ENCODE data around the gene ST6GALNAC5. TPM values are rescaled to one million over a fixed set of nuclear protein-coding genes. Genes with fewer than 3 reads are reported as not detected.

ST6GALNAC5 gene
- total RNA-seq, 4 donors from 2014 or later = 0.16 TPM; not detected in 3

- H3K27me3 ChIP-seq = no peaks in the 10 kb centered on the region
- TF ChIP-seq CTCF (IDR thresholded peaks at IDR 0.05 in 4 of 5, conservative IDR thresholded peaks at IDR 0.05 in 1 of 5) (no peak), POLR2A (IDR thresholded peaks at IDR 0.05) (no peak)
- H3K36me3 ChIP-seq = no peaks in the 10 kb centered on the region
- ATAC-seq = no peak
- no peak overlapping the region for H3K27ac ChIP-seq
- intact Hi-C loops (cut with DNase I; ENCODE audit: low total_unique reads) = no loop called here
- no peaks in the 10 kb centered on the region for H3K9me3 ChIP-seq
- in situ Hi-C loops (cut with MboI; ENCODE audit: low sequenced_read_pairs in 4 of 4) = no loop called here
- no peak overlapping the region for H3K4me3 ChIP-seq
- no peaks in the 10 kb centered on the region for H3K4me1 ChIP-seq
- no peak for DNase-seq
Observed at GRCh38 chr1:76833856-76834255, 33.4 kb upstream of the ST6GALNAC5 start.

- no peak for DNase-seq
- Histone ChIP-seq H3K36me3 (no peaks in the 10 kb centered on the region), H3K4me3 (no peak overlapping the region), H3K27me3 (no peaks in the 10 kb centered on the region), H3K9me3 (no peaks in the 10 kb centered on the region), H3K27ac (no peak overlapping the region), H3K4me1 (no peaks in the 10 kb centered on the region)
- intact Hi-C loops (cut with DNase I; ENCODE audit: low total_unique reads) (no loop called here), in situ Hi-C loops (cut with MboI; ENCODE audit: low sequenced_read_pairs in 4 of 4) (no loop called here)
- TF ChIP-seq POLR2A (IDR thresholded peaks at IDR 0.05) (no peak), CTCF (IDR thresholded peaks at IDR 0.05 in 4 of 5, conservative IDR thresholded peaks at IDR 0.05 in 1 of 5) (no peak)
- no peak for ATAC-seq
Observed at GRCh38 chr1:76835203-76835602, 32.1 kb upstream of the ST6GALNAC5 start.

GRCh38 chr1:76840278-76840677 is 27.0 kb upstream of the ST6GALNAC5 start:
- no peak for ATAC-seq
- TF ChIP-seq POLR2A (IDR thresholded peaks at IDR 0.05) (no peak), CTCF (IDR thresholded peaks at IDR 0.05 in 4 of 5, conservative IDR thresholded peaks at IDR 0.05 in 1 of 5) (no peak)
- in situ Hi-C loops (cut with MboI; ENCODE audit: low sequenced_read_pairs in 4 of 4) = no loop called here
- Histone ChIP-seq H3K9me3 (no peaks in the 10 kb centered on the region), H3K36me3 (no peaks in the 10 kb centered on the region), H3K4me3 (no peak overlapping the region), H3K4me1 (no peaks in the 10 kb centered on the region), H3K27me3 (no peaks in the 10 kb centered on the region), H3K27ac (no peak overlapping the region)
- intact Hi-C loops (cut with DNase I; ENCODE audit: low total_unique reads) = no loop called here
- no peak for DNase-seq

- TF ChIP-seq CTCF (IDR thresholded peaks at IDR 0.05 in 4 of 5, conservative IDR thresholded peaks at IDR 0.05 in 1 of 5) = no peak
- no peak for TF ChIP-seq POLR2A (IDR thresholded peaks at IDR 0.05)
- H3K4me1 ChIP-seq = no peaks in the 10 kb centered on the region
- no peak overlapping the region for H3K27ac ChIP-seq
- no peak overlapping the region for H3K4me3 ChIP-seq
- H3K27me3 ChIP-seq = no peaks in the 10 kb centered on the region
- ATAC-seq (no peak), DNase-seq (no peak)
- intact Hi-C loops (cut with DNase I; ENCODE audit: low total_unique reads) = no loop called here
- no peaks in the 10 kb centered on the region for H3K9me3 ChIP-seq
- in situ Hi-C loops (cut with MboI; ENCODE audit: low sequenced_read_pairs in 4 of 4) = no loop called here
- no peaks in the 10 kb centered on the region for H3K36me3 ChIP-seq
Observed at GRCh38 chr1:76841460-76841859, 25.8 kb upstream of the ST6GALNAC5 start.

GRCh38 chr1:76843821-76844464 is 23.3 kb upstream of the ST6GALNAC5 start:
- no peak for TF ChIP-seq POLR2A (IDR thresholded peaks at IDR 0.05)
- no peak for TF ChIP-seq CTCF (IDR thresholded peaks at IDR 0.05 in 4 of 5, conservative IDR thresholded peaks at IDR 0.05 in 1 of 5)
- Histone ChIP-seq H3K27ac (no peak overlapping the region), H3K27me3 (no peaks in the 10 kb centered on the region), H3K9me3 (no peaks in the 10 kb centered on the region), H3K36me3 (no peaks in the 10 kb centered on the region), H3K4me1 (no peaks in the 10 kb centered on the region), H3K4me3 (no peak overlapping the region)
- DNase-seq (no peak), ATAC-seq (no peak)
- intact Hi-C loops (cut with DNase I; ENCODE audit: low total_unique reads) (no loop called here), in situ Hi-C loops (cut with MboI; ENCODE audit: low sequenced_read_pairs in 4 of 4) (no loop called here)

Measured in gastrocnemius medialis (tissue), 4 donors.